Prostate gland (tissue), 2 donors: ENCODE results near the gene EHBP1. TPM values are rescaled to one million over a fixed set of nuclear protein-coding genes. Genes with fewer than 3 reads are reported as not detected.
A peak's percentile ranks its signal among the peaks of the same experiment; 100 is the strongest.
"Not testable (repeated sequence)": the region's sequence is repeated elsewhere in the genome, so short reads cannot be mapped to it uniquely, and the experiment has no call there.

Experiments
- DNase-seq: peaks from one replicate; pipeline ENCODE4 v3.0.0-alpha.2; 2019; ENCODE audit warnings: low spot score
- H3K27ac ChIP-seq, 2 donors: fragments of 200-600 bp; sonication (generic); 2 replicates each; pipeline ENCODE4 v1.5.1; 2017 to 2019
- H3K27me3 ChIP-seq: fragments of 200-600 bp; sonication (generic); replicated peaks from 2 replicates; pipeline ENCODE4 v1.5.1; 2019; ENCODE audit not compliant: insufficient read depth
- H3K36me3 ChIP-seq, 2 donors: fragments of 200-600 bp; sonication (generic); 1 replicate in 1 of 2; 2 replicates in 1 of 2; pipeline versions ENCODE4 v1.5.1 to v1.8.1; 2017 to 2019
- H3K4me1 ChIP-seq: fragments of 200-600 bp; sonication (generic); replicated peaks from 2 replicates; pipeline ENCODE4 v1.5.1; 2019
- H3K4me3 ChIP-seq, 2 donors: fragments of 200-600 bp; sonication (generic); 2 replicates each; pipeline ENCODE4 v1.5.1; 2017 to 2019
- H3K9me3 ChIP-seq: fragments of 200-600 bp; sonication (generic); 2 replicates; pipeline ENCODE4 v1.5.1; 2017
- POLR2A ChIP-seq: fragments of 450-650 bp; IDR thresholded peaks from one replicate; pipeline ENCODE4 v1.6.1; 2016; ENCODE audit warnings: antibody characterized with exemption, mild to moderate bottlenecking
- POLR2AphosphoS5 ChIP-seq: sonication (generic); formaldehyde crosslinking; IDR thresholded peaks from one replicate; pipeline ENCODE4 v1.6.1; 2017; ENCODE audit warnings: antibody characterized with exemption
- WGBS: methylation state at CpG from one replicate; pipeline ENCODE4 v1.1.5; 2018; 5-methylcytosine and 5-hydroxymethylcytosine counted together
- intact Hi-C: fragments of 100-400 bp; cut with DNase I; formaldehyde crosslinking; loops from one replicate; pipeline ENCODE4 v1.14.2; 2022
- total RNA-seq, 2 donors: library from RNA; depleted of rRNA; stranded (reverse); fragments of >200 nt; gene quantifications; one replicate each; pipeline ENCODE4 v1.1.0, GENCODE V29; 2016
- TF ChIP-seq, protein P1 (sequence below), 4 experiments: fragments of 200-600 bp in 2 of 4; fragments of 450-650 bp in 2 of 4; sonication (generic) in 2 of 4; IDR thresholded peaks; 1 replicate in 3 of 4; 2 replicates in 1 of 4; pipeline ENCODE4 v1.5.1; 2016 to 2019; ENCODE audit warnings: antibody characterized with exemption in 4 of 4, mild to moderate bottlenecking in 2 of 4, moderate library complexity in 2 of 4

The EHBP1 gene
- total RNA-seq, 2 donors from 2014 or later = 26.5 to 30.3 TPM

DNA sequence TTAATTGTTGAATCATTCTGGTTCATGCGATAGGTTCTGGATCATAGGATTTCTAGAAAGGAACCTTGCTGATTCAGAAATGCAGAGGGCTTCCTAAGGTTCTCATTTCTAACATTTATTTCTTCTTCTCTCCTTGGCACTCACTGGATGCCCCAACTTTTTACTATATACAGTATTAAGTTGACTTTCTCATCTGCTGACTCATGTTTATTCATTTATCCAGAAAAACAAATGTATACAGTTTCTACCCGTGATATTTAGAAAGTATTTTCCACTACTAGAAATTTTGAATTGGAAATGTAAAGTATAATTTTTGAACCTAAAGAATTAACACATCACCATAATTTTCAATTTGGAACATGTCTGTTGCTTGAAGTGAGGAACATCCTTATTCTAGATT lies 312.9 kb downstream of the EHBP1 start:
- Histone ChIP-seq H3K27ac (no peak overlapping the region), H3K9me3 (no peaks in the 10 kb centered on the region), H3K4me3 (no peak overlapping the region), H3K36me3 (no peaks in the 10 kb centered on the region), H3K4me1 (no peaks in the 10 kb centered on the region), H3K27me3 (no peaks in the 10 kb centered on the region)
- WGBS = 96% methylated on average over 2 of the region's 2 CpGs
- no peak for DNase-seq
- intact Hi-C loops = no loop called here
- no peak for TF ChIP-seq POLR2A
- TF ChIP-seq POLR2AphosphoS5 = no peak
- TF ChIP-seq, protein P1, sequence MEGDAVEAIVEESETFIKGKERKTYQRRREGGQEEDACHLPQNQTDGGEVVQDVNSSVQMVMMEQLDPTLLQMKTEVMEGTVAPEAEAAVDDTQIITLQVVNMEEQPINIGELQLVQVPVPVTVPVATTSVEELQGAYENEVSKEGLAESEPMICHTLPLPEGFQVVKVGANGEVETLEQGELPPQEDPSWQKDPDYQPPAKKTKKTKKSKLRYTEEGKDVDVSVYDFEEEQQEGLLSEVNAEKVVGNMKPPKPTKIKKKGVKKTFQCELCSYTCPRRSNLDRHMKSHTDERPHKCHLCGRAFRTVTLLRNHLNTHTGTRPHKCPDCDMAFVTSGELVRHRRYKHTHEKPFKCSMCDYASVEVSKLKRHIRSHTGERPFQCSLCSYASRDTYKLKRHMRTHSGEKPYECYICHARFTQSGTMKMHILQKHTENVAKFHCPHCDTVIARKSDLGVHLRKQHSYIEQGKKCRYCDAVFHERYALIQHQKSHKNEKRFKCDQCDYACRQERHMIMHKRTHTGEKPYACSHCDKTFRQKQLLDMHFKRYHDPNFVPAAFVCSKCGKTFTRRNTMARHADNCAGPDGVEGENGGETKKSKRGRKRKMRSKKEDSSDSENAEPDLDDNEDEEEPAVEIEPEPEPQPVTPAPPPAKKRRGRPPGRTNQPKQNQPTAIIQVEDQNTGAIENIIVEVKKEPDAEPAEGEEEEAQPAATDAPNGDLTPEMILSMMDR (IDR thresholded peaks at IDR 0.05) = no peak

- WGBS = 97% methylated on average over 8 of the region's 8 CpGs
- H3K4me1 ChIP-seq, DNase-seq, H3K9me3 ChIP-seq, intact Hi-C loops, H3K27me3 ChIP-seq, H3K27ac ChIP-seq, H3K36me3 ChIP-seq, H3K4me3 ChIP-seq: not testable (repeated sequence)
Measured at GRCh38 chr2:63019686-63020085, 314.2 kb downstream of the EHBP1 start.

DNA sequence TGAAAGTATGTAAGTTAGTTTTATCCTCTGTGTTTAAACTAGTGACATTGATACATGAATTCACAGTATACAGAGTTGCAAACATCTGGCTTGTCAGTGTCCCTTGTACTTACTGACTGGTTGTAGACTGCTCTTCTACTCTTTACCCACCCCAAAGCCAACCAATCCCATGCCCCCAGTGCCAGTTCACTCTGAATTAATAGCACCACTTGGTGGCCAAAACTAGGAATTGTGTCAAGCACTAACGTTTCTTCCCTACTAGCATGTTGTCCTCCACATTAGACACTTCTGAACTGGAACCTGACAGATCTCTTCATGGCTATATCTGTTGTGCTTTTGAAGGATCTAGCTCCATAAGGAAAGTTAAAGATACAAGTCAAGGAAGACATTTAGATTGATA lies 317.9 kb downstream of the EHBP1 start:
- intact Hi-C loops = no loop called here
- no peaks in the 10 kb centered on the region for H3K9me3 ChIP-seq
- no peaks in the 10 kb centered on the region for H3K4me1 ChIP-seq
- WGBS = 0% methylated on average over 1 of the region's 1 CpG
- H3K4me3 ChIP-seq = no peak overlapping the region
- H3K36me3 ChIP-seq = no peaks in the 10 kb centered on the region
- DNase-seq = no peak
- H3K27me3 ChIP-seq = no peaks in the 10 kb centered on the region
- no peak for TF ChIP-seq POLR2AphosphoS5
- TF ChIP-seq, protein P1 (IDR thresholded peaks at IDR 0.05) = peak in 2 of 4 experiments; percentile 12 to 20
- H3K27ac ChIP-seq = no peak overlapping the region

DNA sequence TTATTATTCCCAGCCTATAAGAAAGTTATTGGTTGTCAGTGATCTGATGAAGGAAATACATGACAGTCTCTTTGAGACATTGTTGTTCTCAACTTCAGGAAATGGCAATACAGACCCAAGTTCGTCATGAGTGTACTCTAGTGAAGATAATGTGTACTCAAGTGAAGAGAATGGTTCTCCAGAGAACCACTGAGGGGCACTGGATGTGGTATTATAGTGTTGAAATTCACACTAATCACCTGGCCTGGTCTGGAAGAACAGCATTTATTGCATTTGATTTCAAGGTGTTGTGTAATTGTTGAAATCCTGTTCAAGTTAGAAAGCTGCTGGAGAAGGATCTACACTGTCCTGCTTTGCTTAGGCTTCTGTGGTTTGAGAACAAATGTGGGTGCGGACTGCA lies 321.7 kb downstream of the EHBP1 start:
- Histone ChIP-seq H3K27ac (no peak overlapping the region), H3K4me3 (no peak overlapping the region), H3K4me1 (no peaks in the 10 kb centered on the region), H3K36me3 (no peaks in the 10 kb centered on the region), H3K27me3 (no peaks in the 10 kb centered on the region), H3K9me3 (no peaks in the 10 kb centered on the region)
- 95% methylated on average over 2 of the region's 2 CpGs for WGBS
- no peak for DNase-seq
- intact Hi-C loops = no loop called here
- TF ChIP-seq POLR2A (no peak), POLR2AphosphoS5 (no peak)
- TF ChIP-seq, protein P1 (IDR thresholded peaks at IDR 0.05) = no peak

- no peaks in the 10 kb centered on the region for H3K4me1 ChIP-seq
- no peaks in the 10 kb centered on the region for H3K27me3 ChIP-seq
- intact Hi-C loops = no loop called here
- no peaks in the 10 kb centered on the region for H3K9me3 ChIP-seq
- H3K27ac ChIP-seq = no peak overlapping the region
- 96% methylated on average over 1 of the region's 1 CpG for WGBS
- TF ChIP-seq POLR2A (no peak), POLR2AphosphoS5 (no peak)
- TF ChIP-seq, protein P1 (IDR thresholded peaks at IDR 0.05) = no peak
- no peak overlapping the region for H3K4me3 ChIP-seq
- no peak for DNase-seq
- no peaks in the 10 kb centered on the region for H3K36me3 ChIP-seq
Measured at GRCh38 chr2:63029058-63029457, 323.5 kb downstream of the EHBP1 start.
